GM21786 (cell line): ENCODE data around the gene ZFYVE19.
A peak's percentile ranks its signal among the peaks of the same experiment; 100 is the strongest.

ENCODE experiments used
- ATAC-seq: cut with Tn5 transposase; IDR thresholded peaks from one replicate; pipeline ENCODE4 v1.9.1; 2021; ENCODE audit not compliant: unreplicated experiment

Gene ZFYVE19

DNA sequence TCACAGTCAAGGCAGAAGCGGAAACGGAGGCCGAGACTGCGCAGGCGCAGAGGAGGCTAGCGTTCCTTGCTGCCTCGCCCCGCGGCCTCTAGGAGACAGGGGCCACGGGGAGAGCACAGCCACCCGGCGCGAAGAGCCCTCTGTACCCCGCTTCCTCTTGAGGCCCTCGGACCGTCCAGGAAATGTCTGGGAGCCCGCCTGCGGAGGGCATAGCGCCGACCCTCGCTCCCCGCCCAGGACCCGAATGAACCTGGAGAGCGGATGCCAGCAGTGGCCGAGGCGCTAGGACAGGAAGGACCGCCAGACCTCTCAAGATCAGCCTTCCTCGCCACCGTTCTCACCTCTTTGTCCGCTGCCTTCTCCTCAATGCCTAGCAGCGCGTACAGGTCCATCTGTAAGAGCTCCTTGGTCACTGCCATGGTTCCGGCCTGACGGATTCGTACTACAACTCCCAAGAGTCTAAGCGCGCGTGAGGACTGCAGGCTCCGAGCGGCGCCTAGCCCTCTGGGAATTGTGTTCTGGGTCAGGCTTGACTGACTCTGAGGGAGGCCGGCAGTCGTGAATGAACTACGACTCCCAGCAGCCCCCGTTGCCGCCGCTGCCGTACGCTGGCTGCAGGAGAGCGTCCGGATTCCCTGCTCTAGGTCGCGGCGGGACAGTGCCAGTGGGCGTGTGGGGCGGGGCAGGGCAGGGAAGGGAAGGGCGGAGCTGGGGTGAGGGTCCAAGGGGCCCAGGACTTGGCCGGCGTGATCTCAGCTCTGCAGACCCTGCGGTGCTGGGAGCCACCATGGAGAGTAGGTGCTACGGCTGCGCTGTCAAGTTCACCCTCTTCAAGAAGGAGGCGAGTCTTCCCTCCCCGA lies at the start of gene ZFYVE19, which contains the start of gene DNAJC17:
TSS of gene ZFYVE19 (plus strand) at position 62 of the 860 bp plus-strand sequence. CDS start at position 563, 501 bp downstream.
TSS of gene DNAJC17 (minus strand) at position 446 of the 860 bp plus-strand sequence. CDS start at position 419, 27 bp downstream.
- peak; percentile 92 for ATAC-seq

- ATAC-seq = no peak
These were observed 46.9 kb upstream of the ZFYVE19 start for GRCh38 chr15:40759961-40760360.

GRCh38 chr15:40762919-40763800 lies 43.7 kb upstream of the ZFYVE19 start:
- peak; percentile 4 for ATAC-seq

- peak; percentile 65 for ATAC-seq
These were observed 42.9 kb upstream of the ZFYVE19 start, which contains the start of gene GCHFR for GRCh38 chr15:40763801-40764628. Gene GCHFR (plus strand): TSS chr15:40764068. CDS start chr15:40764181, 113 bp downstream.

GRCh38 chr15:40764629-40765103 lies 42.2 kb upstream of the ZFYVE19 start:
- ATAC-seq = no peak

DNA sequence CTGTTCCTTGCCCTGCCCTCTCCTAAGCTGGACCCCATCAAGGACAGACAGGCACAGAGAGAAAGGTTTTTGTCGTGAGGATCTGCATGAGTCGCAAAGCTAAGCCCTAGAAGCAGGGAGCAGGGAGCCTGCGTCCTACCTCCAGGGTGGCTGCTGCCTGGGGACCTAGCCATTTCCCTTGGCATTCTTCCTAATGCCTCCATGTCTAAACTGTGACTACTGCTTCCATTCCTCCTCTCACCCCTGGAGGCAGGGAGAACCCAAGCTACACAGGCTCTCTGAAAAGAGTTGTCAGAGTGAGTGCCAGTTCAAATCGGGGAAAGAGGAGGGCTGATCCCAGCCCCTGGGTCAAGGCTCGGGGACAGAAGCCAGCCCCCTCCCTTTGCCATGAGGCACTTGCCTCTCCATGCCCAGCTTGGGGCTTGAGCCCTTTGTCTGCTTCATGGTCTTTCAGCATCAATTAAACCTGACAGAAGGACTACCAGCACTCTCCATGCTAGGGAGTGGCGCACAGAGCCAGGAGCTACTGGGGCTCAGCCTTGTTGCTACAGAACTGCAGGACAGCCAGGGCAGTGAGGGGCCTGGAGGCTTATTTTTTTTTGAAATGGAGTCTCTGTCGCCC lies 40.6 kb upstream of the ZFYVE19 start:
- ATAC-seq = no peak

DNA sequence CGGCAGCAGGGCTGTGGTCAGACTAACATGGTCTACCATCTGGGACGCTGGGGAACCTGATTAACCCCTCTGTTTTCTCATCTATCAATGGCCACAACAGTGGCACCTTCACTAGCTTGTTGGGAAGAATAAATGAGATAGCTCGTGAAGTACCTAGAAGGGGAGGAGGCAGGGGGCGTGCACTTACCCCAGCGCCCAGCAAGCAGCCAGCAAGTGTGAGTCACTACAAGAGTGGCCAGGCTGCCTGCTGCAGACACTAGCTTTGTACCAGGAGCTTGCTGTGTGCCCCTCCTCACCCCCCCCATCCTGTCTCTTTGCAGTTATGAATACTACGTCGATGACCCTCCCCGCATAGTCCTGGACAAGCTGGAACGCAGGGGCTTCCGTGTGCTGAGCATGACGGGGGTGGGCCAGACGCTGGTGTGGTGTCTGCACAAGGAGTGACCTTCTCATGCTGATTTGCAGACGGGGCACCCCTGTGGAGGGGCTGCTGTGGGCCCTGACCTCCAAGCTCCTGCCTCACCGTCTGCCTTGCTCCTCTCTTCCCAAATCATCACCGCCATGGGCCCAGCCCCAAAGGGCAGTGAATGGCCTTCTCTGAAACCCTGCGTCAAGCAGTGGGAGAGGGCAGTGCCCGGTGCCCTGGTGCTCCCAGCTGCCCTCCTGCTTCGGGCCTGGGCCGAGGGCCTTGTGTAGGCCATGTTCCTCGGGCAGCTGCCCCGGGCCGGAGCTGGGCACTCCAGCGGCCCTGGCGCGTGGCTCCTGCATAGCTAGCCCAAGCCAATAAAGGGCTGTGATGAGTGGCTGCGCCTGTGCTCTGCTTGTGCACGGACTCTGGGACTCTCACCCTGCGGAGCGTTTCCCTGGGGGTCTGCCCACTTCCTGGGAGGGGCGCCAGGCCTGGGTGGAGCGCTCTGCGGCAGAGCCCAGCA lies 39.7 kb upstream of the ZFYVE19 start:
- no peak for ATAC-seq

DNA sequence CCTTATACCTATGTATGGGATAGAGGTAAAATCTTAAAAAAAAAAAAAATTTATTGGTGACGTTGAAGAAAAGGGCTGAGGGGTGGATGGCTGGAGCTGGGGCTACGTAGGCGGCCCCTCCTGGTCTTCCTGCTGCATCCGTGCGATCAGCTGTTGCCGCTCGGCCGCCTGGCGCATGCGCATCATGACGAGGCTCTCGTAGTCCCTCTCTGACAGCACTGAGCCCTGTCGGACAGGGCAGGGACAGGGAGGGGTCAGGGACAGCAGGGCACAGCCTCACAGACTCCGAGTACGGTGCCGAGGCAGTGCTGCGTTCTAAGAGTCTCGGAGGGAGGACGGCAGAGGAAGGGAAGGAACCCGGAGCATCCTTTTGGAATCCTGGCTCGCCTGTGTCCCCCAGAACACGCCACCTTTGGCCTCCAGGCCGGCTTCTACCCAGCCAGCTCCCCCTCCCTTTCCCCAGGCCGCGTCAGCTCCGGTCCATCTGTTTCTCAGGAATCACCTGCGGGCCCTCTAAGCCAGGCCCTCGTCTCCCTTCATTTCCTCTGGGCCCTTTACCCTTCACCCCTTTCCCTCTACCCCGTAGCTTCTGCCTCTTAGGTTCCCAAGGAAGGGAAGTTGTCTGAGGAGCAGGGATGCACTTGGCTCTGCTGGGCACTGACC lies 38.9 kb upstream of the ZFYVE19 start:
- no peak for ATAC-seq

- no peak for ATAC-seq
These were observed 38.2 kb upstream of the ZFYVE19 start for GRCh38 chr15:40768521-40769273.

DNA sequence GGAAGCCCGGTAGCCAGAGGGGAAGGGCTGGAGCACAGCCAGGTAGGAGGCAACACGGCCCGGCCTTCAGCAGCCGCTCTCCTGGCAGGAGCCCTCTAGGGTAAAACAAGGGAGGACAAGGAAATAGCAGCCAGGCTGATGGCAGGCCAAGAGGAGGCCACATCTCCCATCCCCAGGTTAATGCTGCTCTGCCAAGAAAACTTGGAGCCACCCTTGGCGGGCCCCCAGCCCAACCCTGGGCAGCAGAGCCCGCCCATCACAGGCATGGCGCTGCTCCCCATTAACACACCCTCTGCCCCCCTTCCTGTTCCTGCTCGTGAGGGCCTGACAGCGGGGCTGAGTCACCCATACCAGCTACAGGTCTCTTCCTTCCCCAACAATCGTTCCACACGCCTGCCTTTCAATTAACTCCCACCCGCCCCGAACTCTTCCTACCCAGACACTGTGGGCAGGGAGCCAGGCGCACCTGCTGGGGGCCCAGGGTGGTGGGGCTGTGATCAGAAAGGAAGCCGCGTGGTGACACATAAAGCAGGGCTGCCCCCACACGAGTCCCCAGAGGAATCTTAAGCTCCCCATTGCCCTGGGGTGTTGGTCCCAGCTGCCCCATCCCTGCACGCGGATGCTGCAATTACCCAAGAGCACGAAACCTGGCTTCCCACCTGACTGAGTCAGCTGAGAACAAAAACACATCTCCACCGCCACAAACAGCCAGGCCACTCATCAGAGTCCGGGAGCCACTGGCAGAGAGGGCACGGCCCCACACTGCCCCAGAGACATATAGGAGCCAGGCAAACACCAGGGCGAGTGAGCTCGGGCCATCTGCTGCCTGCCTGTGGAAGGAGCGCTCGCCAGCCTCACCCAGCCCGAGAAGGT lies 37.4 kb upstream of the ZFYVE19 start, which contains the start of gene C15orf62:
TSS of gene C15orf62 (plus strand) at position 707 of the 873 bp plus-strand sequence. CDS start 516 bp downstream, outside the sequence.
- ATAC-seq = peak; percentile 56

GRCh38 chr15:40770147-40770721 lies 36.7 kb upstream of the ZFYVE19 start:
- no peak for ATAC-seq

GRCh38 chr15:40771242-40771641 lies 35.6 kb upstream of the ZFYVE19 start:
- no peak for ATAC-seq

DNA sequence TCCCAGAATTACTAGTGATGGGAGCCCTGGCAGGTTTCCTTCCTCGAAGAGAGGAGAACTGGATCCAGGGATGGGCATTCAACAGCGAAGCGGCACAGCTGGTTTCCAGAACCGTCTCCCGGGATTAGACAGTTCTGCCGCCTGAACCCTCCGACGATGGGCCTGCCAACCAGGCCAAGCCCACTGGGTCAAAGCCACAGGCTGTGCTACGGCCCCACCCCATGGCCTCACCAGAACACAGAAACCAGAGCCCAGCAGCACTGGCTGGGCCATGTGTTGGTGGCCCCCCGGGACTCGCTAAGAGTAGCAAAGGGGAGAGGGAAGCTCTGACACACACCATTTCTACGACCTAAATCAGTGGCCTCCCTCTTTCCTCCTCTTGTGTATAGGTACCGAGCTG lies 34.9 kb upstream of the ZFYVE19 start:
- ATAC-seq = no peak

- no peak for ATAC-seq
These were observed 33.4 kb upstream of the ZFYVE19 start for GRCh38 chr15:40773496-40773895.

GRCh38 chr15:40773902-40774301 lies 33.0 kb upstream of the ZFYVE19 start:
- ATAC-seq = no peak

DNA sequence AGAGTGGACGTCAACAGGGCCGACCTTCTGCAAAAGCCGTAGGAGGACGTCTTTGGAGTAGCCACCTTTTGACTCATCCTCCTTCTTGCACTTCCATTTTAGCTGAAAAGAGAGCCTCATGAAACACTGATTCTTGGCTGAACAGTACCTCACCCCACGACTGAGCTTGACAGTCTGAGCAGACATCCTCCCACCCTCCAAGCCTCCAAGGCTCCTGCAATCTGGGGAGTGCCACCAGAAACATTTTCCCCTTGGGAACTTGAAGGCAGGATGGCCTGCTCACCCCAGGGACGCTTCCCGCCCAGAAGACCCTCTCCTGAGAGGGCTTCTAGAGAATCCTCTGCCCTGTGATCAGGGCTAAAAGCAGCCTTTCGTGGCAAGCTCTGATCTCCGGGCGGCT lies 31.9 kb upstream of the ZFYVE19 start:
- no peak for ATAC-seq
